Renal cortex interstitium (tissue), 11 donors: ENCODE data around the gene SESTD1. TPM values are rescaled to one million over a fixed set of nuclear protein-coding genes. Genes with fewer than 3 reads are reported as not detected.

Experiments
- DNase-seq, 11 donors: peaks; one replicate each; pipeline ENCODE4 v3.0.0-alpha.2; 2013; ENCODE audit warnings: low read depth in 9 of 11, low spot score in 4 of 11; ENCODE audit errors: extremely low read depth in 1 of 11
- polyA plus RNA-seq, 3 donors: library from polyadenylated mRNA; unstranded; fragments of 120-200 nt; gene quantifications; one replicate each; pipeline ENCODE4 v1.2.1, GENCODE V29; 2013; ENCODE audit not compliant: insufficient read length in 3 of 3

Gene SESTD1
- polyA plus RNA-seq, 3 donors = 67.2 to 74.9 (median 74.1) TPM

- DNase-seq = no peak
These were observed 93.3 kb downstream of the SESTD1 start for GRCh38 chr2:179171371-179171770.

DNA sequence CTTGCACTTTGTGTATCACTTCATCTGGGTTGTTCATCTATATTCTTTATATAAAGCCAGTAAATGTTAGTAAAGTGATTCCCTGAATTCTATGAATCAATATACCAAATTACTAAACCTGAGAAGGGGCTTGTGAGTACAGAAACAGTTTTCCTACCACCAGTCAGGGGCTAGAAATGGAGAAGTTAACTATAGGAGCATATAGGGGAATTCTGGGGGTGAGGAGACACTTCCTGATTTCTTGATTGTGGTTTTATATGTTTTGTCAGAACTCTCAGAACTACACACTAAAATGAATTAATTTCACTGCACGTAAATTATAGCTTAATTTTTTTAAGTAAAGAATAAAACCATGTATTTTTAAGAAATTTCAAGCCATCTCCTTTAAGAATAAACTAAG lies 93.7 kb downstream of the SESTD1 start:
- DNase-seq = no peak

DNA sequence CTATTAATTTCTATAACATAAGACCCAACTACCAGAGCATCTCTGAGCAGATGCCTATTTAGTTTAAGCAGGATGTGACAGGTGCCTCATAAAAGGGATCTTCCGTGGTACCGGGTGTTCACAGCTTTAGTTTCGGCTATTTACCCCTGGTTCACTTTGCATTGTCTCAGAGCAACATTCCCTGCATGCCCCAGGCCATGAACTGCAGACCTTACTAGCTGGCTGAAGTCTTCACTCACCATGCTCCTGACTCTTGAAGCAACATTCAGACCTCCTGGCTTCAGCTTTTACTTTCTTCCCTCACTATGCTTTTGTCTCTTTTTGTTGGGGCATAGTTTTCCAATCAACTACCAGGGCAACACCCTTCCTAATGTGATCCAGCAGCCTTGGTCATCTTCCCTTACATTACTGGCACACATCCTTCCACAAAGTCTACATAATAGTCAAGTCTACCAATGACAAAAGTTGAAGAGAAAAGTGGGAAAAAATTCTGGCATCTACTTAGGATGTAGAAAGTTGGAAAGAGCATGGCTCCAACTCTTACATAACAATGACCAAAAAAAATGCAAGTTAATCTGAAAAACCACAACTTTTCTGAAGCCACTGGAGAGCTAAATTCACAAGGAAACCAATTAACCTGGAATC lies 99.2 kb downstream of the SESTD1 start:
- no peak for DNase-seq

DNA sequence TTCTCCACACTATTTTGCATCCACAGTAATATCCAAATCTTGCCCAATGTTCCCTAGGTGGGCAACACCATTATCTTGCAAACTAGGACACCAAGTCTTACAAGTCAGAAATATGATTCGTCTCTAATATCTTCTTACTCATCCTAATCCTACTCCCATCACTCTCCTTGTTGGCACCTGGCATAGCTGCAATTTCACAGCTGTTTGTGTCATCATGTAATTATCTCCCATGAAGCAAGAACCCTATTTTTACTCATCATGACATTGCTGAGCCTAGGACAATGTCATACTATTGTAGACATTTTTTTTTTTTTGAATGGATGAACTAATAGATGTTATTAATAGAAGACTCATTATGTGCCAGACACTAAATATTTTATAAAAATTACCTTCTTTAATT lies 123.4 kb downstream of the SESTD1 start:
- no peak for DNase-seq

DNA sequence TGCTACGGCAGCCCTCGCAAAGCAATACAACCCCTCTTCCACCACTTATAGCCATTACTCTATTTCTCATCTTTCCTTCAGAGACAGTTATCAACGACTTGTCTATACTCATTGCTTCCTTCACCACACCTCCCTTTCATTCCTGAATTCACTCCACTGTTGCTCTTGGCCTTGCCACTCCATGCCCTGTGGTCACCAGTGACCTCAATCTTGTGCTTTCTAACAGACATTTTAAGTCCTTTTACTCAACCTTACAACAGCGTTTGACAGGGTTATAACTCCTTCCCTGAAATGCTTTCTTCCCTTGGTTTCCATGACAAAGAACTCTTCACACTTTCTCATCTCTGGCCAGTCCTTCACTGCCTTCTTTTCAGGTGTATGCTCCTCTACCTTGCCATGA lies 124.1 kb downstream of the SESTD1 start:
- no peak for DNase-seq

DNA sequence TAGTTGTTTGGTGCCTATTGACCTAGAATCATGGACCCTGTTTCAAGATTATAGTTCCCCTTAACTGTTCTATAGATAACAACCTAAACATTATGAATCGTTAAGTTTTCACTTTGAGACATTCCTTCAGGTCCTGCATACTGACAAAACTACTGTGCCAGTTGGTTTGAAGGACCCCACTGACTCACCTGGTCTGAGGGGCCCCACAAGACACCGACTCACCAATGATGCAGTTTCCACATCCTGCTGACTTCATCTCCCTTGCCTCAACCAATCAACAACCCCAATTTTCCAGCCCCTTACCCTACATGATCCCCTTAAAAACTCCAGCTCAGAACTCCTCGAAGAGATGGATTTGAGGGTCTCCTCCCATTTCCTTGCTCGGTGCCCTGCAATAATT lies 125.1 kb downstream of the SESTD1 start:
- DNase-seq = no peak

DNA sequence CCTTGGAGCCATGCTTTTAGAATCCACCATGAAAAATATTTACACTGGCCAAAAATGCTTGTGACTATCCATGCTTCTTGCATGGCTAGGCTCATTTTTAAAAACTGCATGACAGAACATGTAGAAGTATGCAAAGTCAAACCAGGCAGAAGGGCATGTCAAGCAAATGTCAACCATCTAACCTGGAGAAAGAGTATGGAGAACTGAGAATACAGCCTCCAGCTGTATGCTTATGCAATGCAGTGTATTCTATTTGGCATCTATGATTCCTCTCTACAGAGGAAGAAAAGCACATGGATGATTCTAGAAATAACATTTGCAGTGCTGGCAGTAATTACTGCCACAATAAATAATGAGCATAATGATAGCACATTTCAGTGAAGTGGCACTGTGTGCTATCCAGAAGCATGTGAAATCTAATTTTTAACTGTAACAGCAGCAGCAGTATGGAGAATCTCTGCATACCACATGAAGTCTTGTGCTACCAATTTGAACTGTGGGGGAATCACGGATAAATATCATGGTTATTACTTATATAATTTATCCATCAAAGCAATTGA lies 127.4 kb downstream of the SESTD1 start:
- DNase-seq = no peak

GRCh38 chr2:179133016-179133415 lies 131.6 kb downstream of the SESTD1 start:
- DNase-seq = no peak

- no peak for DNase-seq
These were observed 132.6 kb downstream of the SESTD1 start for GRCh38 chr2:179132076-179132475.

DNA sequence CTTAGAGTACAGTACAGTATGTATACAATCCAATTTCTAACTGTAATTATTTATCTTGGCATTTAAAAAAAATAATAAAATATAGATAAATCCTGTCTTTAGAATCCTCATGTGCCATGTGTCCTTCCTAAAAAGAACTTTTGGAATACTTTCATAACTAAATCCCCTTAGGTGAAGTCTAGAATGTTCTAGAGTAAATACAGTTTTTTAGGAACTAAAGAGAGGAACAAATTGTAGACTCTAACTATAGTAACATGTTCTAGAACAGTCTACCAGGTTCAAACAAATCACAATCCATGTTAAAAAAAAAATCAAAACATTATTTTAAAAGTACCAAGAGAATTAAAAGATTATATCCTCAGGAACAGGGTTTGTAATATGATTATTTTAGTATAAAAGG lies 134.1 kb downstream of the SESTD1 start:
- DNase-seq = no peak

DNA sequence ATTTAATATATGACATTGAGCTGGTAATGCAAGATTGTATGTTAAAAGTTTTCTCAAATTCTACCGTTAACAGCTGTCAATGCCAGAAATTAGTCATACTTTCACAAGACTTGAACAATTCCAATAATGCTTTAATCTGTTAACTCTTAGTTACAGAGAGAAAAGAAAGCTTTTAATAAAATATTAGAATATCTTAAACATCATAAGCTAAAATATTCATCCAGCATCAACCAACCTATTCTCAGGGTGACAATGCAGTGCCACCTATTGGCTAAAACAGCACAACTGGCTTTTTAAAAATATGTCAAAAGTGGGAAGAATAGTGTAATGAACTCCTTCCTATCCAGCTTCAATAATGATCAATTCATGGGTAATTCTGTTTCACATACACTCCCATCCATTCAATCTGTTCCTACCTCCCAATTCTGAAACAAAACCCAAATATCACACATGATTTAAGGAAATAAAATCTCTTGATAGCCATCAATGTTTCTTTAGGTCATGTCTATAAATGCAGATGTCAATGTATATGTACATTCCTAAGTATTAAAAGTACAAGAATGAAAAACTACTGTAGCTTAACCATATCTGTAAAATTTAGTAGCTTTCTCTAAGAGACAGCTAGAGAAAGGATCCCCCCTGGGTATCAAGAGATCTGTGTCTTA lies 134.9 kb downstream of the SESTD1 start:
- DNase-seq = no peak

DNA sequence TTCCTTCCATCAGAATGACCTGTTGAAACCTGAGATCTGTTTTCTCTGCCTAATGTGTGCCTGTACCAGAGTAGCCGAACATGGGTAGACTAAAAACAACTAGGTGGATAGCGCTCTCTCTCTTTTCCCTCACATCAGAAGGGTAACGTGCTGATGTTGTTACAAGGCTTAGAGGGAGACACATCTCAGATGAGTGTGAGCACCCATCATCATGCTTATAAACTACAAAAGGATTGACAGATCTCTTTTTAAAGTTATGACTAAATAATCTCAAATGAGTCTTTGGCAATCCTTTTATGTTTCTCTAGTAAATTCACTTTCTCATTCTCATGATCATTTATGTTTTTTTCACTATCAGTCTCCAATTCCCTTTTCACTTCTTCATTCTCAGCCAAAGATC lies 139.2 kb downstream of the SESTD1 start:
- no peak for DNase-seq

GRCh38 chr2:179124282-179124681 lies 140.3 kb downstream of the SESTD1 start:
- DNase-seq = no peak

GRCh38 chr2:179123272-179123662 lies 141.4 kb downstream of the SESTD1 start:
- DNase-seq = no peak

DNA sequence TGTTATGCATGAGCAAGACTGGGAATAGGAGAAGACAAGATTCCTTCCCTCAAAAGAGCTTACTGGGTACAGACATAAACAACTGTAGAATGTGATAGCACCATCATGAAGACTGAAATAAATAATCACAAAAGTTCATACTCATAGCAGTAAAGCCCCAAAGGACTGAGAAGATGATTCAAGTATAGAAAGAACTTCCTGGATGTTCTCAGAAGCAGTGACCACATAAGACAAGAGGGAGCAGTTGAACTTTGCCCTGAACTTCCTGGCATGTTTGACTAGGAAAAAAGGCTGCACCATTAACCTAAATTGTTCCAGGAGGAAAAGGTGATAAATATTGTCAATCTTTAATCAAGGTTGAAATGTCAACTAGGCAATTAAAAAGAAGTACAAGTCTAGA lies 156.9 kb downstream of the SESTD1 start:
- DNase-seq = peak in 1 of 11 donors; percentile 22

GRCh38 chr2:179106676-179107428 lies 157.8 kb downstream of the SESTD1 start:
- DNase-seq = peak in 1 of 11 donors; percentile 18

DNA sequence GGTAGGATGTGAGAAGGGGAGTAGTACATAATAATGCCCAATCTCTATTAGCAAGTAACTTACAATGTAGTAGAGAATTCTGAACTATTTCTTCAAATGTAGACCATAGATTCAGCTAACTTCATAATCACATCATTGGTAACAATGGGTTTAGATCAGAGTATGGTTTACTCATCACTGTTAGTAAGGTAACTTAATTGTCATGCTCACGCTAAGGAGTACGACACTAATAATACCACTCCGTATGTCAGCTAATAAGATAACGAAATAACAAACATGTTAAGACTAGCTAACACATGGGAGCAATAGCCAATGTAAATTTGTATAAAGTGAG lies 158.3 kb downstream of the SESTD1 start:
- DNase-seq = no peak

DNA sequence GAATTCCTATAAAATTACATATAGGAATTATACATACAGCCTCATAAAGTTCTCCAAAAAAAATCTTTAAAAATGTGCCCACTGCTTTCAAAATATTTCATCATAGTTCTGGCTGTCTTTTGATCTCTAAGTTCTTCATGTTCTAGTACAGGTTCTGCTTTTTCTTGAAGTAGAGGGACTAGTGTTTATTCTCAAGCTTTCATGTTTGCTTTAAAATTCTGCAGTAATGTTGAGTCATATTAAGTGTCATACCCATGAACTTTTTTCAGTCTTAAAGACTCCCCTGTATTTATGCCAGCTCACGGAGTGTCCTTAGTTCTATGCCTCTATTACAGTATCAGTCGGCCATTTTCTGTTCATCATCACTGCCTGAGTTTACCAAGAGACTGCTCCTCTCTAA lies 159.9 kb downstream of the SESTD1 start:
- no peak for DNase-seq

- no peak for DNase-seq
These were observed 166.4 kb downstream of the SESTD1 start for GRCh38 chr2:179098080-179098689.

- no peak for DNase-seq
These were observed 167.5 kb downstream of the SESTD1 start for GRCh38 chr2:179097131-179097530.
